AG08395 (cell line): ENCODE data around the gene KIAA0586.
A peak's percentile ranks its signal among the peaks of the same experiment; 100 is the strongest.
"Not testable (repeated sequence)": the region's sequence is repeated elsewhere in the genome, so short reads cannot be mapped to it uniquely, and the experiment has no call there.

Experiments
- DNase-seq: peaks from one replicate; pipeline ENCODE4 v3.0.0; 2012; ENCODE audit warnings: mixed read lengths, low spot score

The KIAA0586 gene

DNA sequence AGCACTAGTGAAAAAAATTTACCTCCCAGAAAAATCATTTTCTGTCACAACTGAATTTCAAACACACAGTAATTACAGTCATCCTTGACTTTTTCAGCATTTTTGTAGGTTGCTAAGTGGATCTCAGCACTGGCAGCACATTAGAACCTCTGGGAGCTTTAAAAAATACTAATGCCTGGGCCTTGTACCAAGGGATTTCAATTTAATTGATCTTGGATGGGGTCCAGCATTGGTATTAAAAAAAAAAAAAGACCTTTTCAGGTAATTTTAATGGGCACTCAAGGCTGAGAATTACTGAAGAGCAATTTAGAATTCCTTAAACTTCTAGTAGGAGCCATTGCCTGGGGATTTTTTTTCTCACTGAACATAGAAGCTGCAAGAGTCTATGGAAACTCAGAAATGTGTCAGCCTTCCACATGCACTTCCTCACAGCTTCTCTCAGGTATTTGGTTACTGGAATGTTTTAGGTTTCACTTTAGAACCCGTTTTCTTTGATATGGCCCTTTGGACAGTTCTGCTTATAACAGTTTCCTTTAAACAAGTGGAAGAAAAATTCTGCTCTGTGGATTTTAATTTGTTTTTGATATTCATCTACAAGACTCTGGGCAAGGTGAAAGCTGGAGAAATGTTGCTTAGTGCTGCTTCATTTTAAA lies 121.7 kb downstream of the KIAA0586 start:
- DNase-seq = no peak

DNA sequence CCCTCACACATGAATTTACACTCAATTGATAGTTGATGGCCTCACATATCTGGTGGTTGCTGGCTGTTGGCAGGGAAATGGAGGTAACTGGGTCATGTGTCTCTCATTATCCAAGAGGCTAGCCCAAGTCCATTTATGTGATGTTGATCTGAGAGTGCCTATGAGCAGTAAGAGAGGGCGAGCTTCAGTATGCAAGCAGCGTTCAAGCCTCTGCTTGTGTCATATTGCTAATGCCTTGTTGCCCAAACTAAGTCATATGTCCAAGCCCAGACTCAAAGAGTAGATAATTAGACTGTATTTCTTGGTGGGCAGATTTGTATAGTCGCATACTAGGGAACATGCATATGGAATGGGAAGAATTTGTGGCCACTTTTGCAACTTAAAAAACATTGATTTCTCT lies 126.4 kb downstream of the KIAA0586 start:
- DNase-seq = no peak

- no peak for DNase-seq
Observed at GRCh38 chr14:58555647-58556046, 128.1 kb downstream of the KIAA0586 start.

DNA sequence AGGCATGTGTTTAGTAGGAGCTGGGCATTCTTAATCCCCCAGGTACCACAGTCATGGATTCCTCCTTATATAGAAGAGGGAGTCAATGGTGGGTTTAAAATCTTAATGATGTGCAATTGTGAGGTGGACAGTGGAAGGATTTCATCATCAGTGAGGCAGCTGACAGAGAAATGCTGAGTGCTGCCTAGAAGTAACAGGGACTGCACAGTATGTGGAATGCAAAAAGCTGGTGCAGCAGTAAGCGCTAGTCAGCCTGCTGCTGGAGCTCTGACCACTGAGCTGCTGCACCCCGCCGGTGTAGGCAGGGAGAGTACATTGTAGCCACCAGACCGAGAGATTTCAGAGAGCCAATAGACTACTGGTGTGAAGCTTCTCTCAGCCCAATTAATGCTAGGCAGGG lies 129.7 kb downstream of the KIAA0586 start:
- DNase-seq = no peak

- no peak for DNase-seq
Observed at GRCh38 chr14:58560208-58560607, 132.7 kb downstream of the KIAA0586 start.

GRCh38 chr14:58562141-58562540 lies 134.6 kb downstream of the KIAA0586 start:
- DNase-seq = no peak

DNA sequence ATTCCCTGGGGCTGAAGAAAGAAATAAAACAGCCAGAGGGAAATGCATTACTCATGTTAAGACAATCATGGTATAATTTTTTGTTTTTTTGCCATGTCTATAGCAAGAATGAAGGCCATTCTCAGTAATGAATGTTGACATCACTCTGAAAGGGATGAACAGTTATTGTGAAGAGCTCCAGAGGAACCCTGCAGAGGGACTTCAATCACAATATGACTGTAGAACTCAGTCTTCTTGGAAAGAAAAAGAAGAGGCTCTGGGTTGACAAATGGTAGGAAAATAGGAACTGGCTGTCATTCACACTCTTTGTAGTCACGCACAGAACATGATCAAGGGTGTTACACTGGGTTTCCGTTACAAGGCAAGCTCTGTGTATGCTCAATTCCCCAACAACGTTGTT lies 136.5 kb downstream of the KIAA0586 start:
- DNase-seq = no peak

- DNase-seq = no peak
Observed at GRCh38 chr14:58565832-58566231, 138.3 kb downstream of the KIAA0586 start.

DNA sequence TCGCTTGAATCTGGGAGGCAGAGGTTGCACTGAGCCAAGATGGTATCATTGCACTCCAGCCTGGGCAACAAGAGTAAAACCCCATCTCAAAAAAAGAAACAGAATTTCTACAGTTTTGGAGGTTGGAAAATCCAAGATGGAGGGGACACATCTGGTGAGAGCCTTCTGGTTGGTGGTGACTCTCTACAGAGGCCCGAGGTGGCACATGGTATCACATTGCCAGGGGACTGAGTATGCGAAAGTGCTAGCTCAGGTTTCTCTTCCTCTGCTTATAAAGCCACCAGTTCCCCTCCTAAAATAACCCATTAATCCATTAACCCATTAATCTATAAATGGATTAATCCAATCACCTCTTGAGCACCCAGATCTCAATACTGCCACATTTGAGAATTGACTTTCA lies 139.5 kb downstream of the KIAA0586 start:
- no peak for DNase-seq

- no peak for DNase-seq
Observed at GRCh38 chr14:58568322-58568721, 140.8 kb downstream of the KIAA0586 start.

DNA sequence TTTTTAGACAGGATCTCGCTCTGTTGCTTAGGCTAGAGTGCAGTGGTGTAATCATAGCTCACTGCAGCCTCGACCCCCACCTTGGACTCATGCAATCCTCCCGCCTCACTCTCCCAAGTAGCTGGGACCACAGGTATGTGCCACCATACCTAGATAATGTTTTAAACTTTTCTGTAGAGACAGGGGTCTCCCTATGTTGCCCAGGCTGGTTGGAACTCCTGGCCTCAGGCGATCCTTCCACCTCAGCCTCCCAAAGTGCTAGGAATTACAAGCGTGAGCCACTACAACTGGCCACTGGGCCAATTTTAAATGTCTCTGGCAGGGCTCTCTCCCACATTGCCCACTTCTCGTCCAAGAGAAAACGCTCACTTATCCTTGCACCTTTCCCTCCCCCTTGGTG lies 143.7 kb downstream of the KIAA0586 start:
- DNase-seq = no peak

- peak; percentile 37 for DNase-seq
Observed at GRCh38 chr14:58571769-58572472, 144.4 kb downstream of the KIAA0586 start.

DNA sequence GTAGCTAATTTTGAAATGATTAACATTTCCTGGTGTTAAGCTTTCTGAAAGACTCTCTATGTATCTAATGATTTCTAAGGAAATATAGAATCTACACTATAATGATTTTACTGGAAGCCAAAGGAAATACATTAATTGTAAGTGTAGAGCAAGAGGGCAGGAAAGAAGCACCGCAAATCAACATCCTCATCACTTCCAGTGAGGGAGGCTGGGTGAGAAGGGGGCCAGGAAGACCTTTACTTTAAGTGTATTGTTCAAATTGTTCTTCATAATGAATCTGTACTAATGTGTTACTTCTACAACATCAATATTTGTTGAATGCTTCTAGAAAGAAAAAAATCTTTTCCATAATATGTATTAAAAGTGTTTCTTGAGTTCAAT lies 144.9 kb downstream of the KIAA0586 start:
- no peak for DNase-seq

DNA sequence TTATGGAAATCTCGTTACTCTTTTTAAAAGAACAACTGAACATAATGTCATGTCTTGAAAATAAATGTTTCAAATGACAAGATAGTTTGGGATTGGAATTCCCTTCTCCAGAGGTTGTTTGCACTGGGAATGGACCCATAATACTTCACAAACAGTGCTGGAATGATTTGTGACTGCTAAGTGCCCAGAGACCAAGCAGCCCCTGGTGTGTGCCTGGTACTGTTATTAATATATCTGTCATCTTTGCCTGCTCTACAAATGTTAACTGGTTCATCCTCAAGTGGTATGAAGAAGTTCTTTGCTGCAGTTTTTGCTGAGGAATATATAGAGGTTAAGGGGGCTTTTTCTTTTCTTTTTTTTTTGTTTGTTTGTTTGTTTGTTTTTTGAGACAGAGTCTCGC lies 145.3 kb downstream of the KIAA0586 start:
- DNase-seq = no peak

GRCh38 chr14:58574623-58575022 lies 147.1 kb downstream of the KIAA0586 start:
- DNase-seq = no peak

- DNase-seq = no peak
Observed at GRCh38 chr14:58575956-58576355, 148.4 kb downstream of the KIAA0586 start.

DNA sequence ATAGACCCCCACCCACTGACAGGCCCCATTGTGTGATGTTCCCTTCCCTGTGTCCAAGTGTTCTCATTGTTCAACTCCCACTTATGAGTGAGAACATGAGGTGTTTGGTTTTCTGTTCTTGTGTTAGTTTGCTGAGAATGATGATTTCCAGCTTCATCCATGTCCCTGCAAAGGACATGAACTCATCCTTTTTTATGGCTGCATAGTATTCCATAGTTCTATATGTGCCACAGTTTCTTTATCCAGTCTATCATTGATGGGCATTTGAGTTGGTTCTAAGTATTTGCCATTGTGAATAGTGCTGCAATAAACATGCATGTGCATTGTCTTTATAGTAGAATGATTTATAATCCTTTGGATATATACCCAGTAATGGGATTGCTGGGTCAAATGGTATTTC lies 152.5 kb downstream of the KIAA0586 start:
- DNase-seq = not testable (repeated sequence)

GRCh38 chr14:58581389-58581788 lies 153.9 kb downstream of the KIAA0586 start:
- DNase-seq = not testable (repeated sequence)

DNA sequence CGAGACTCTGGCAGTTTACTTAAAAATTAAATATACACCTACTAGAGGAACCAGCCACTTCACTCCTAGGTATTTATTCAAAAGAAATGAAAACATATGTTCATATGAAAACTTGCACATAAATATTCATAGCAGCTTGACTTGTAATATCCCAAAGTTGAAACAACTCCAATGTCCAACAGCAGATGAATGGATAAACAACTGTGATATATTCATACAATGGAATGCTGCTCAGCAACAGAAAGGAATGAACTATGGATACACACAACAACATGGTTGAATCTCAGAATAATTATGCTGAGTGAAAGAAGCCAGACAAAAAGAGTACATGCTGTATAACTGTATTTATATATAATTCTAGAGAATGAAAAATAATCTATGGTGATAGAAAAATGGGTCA lies 156.9 kb downstream of the KIAA0586 start:
- DNase-seq = no peak

DNA sequence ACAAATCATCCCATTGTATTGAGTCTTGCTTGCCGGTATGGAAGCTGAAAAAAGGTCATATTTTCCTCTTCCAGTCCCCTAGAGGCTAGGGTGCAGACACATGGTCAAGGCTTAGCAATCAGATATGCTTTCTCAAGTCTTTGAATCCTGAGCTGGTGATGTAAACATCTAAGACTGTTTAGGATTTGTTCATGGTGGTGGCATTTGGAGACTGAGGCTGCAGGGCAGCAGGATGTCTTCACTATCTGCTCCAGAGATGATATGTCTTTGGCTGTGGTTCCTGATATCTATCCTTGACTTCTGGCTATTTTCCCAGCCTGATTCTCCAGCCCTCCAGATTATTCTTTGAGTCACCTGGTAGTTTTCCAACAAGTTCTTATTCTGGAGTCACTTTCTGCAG lies 159.8 kb downstream of the KIAA0586 start:
- peak; percentile 85 for DNase-seq

GRCh38 chr14:58588321-58588720 lies 160.8 kb downstream of the KIAA0586 start:
- DNase-seq = not testable (repeated sequence)

GRCh38 chr14:58593977-58594376 lies 166.5 kb downstream of the KIAA0586 start:
- no peak for DNase-seq

GRCh38 chr14:58597041-58597440 lies 169.5 kb downstream of the KIAA0586 start:
- DNase-seq = no peak
